DND-41 (cell line): ENCODE data around the gene CPD.

Experiments used
- EZH2 ChIP-seq: IDR thresholded peaks from 3 replicates; pipeline ENCODE4 v1.6.1; 2012; ENCODE audit warnings: borderline replicate concordance, low read depth, mild to moderate bottlenecking, moderate library complexity, low read length, inconsistent platforms; ENCODE audit not compliant: severe bottlenecking
- TF ChIP-seq, protein P1 (sequence below): IDR thresholded peaks from 2 replicates; pipeline ENCODE4 v1.5.1; 2012; ENCODE audit warnings: borderline replicate concordance, low read length, moderate library complexity, mild to moderate bottlenecking; ENCODE audit not compliant: poor library complexity, severe bottlenecking; ENCODE audit errors: extremely low read depth

DNA sequence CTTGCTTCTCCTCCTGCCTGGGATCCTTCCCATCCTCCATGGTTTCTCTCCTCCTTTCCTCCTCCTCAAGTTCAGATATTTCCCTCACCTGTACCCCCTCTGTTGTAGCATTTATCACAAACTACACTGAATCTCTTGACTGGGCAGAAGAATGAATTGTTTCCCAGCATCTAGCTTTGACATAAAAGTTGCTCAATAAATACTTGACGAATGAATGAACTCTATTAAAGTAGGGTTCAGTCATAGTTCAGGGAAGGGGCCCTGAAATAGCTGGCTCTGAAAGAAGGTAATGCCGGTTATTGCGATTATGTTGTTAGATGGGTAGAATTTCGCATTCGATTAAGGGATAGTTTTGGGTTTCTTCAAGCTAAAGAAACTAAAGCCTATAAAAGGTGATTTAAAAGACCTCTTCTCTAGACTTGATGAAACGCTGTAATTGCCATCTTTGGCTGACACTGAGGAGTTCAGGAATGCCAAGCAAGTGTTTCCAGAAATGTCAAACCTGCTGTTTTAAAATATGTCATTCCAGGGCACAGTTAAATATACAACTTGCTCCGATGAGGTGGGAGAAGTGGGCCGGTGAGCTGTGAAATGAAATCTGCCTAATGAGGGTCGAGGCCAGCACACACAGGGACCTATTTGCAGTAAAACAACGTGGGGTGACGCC is 1.0 kb upstream of the CPD start:
- TF ChIP-seq, protein P1, sequence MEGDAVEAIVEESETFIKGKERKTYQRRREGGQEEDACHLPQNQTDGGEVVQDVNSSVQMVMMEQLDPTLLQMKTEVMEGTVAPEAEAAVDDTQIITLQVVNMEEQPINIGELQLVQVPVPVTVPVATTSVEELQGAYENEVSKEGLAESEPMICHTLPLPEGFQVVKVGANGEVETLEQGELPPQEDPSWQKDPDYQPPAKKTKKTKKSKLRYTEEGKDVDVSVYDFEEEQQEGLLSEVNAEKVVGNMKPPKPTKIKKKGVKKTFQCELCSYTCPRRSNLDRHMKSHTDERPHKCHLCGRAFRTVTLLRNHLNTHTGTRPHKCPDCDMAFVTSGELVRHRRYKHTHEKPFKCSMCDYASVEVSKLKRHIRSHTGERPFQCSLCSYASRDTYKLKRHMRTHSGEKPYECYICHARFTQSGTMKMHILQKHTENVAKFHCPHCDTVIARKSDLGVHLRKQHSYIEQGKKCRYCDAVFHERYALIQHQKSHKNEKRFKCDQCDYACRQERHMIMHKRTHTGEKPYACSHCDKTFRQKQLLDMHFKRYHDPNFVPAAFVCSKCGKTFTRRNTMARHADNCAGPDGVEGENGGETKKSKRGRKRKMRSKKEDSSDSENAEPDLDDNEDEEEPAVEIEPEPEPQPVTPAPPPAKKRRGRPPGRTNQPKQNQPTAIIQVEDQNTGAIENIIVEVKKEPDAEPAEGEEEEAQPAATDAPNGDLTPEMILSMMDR: no peak
- no peak for TF ChIP-seq EZH2
